ACC112 (cell line): ENCODE results near the gene VEZF1.
A peak's percentile ranks its signal among the peaks of the same experiment; 100 is the strongest.

Experiments used
- H2AFZ ChIP-seq: fragments of 200-600 bp; sonication (generic); one replicate; pipeline ENCODE4 v1.6.0; 2017; ENCODE audit warnings: antibody characterized with exemption, low read length; ENCODE audit not compliant: unreplicated experiment
- H3K27ac ChIP-seq: fragments of 200-600 bp; sonication (generic); 2 replicates; pipeline ENCODE4 v1.5.1; 2014; ENCODE audit warnings: low read depth, mild to moderate bottlenecking, antibody characterized with exemption, low read length, moderate library complexity
- H3K27me3 ChIP-seq: fragments of 200-600 bp; sonication (generic); 2 replicates; pipeline ENCODE4 v1.6.1; 2014; ENCODE audit warnings: mild to moderate bottlenecking, antibody characterized with exemption, low read length, moderate library complexity, mixed read lengths; ENCODE audit not compliant: insufficient read depth
- H3K36me3 ChIP-seq: fragments of 200-600 bp; sonication (generic); 2 replicates; pipeline ENCODE4 v1.6.1; 2016; ENCODE audit warnings: mild to moderate bottlenecking, antibody characterized with exemption, low read length, moderate library complexity, mixed read lengths; ENCODE audit not compliant: insufficient read depth
- H3K4me1 ChIP-seq: fragments of 200-600 bp; sonication (generic); one replicate; pipeline ENCODE4 v1.6.1; 2016; ENCODE audit warnings: low read length, mixed read lengths; ENCODE audit not compliant: insufficient read depth, unreplicated experiment, control insufficient read depth
- H3K4me3 ChIP-seq: fragments of 200-600 bp; sonication (generic); 2 replicates; pipeline ENCODE4 v1.5.1; 2014; ENCODE audit warnings: mild to moderate bottlenecking, low read depth, low read length
- H3K79me2 ChIP-seq: fragments of 200-600 bp; sonication (generic); one replicate; pipeline ENCODE4 v1.6.0; 2016; ENCODE audit warnings: low read length; ENCODE audit not compliant: control insufficient read depth, unreplicated experiment, insufficient read depth

The VEZF1 gene

DNA sequence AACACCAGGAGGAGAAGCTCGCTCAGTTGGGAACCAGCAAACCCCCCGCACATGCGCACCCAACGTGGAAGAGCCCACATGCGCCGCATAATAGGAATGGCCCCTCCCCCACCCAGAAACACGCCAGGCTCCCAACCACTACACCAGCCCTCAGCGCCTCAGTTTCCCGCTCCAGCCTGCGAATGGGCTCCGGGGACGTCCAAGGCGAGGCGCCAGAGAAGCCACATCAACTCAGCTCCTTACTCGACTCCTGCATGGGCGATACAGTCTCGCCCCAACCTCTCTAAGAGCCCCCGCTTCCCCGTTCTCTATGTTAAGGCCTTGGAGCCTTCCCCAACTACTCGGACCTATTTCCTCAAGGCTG is 18.5 kb upstream of the VEZF1 start:
- H3K4me1 ChIP-seq, result peaks cover 35% of the 10 kb centered on the region
- H3K36me3 ChIP-seq, result peaks cover 45% of the 10 kb centered on the region
- peak overlapping the region; percentile 16 for H2AFZ ChIP-seq
- peak overlapping the region; percentile 89 for H3K4me3 ChIP-seq
- peaks cover 59% of the 10 kb centered on the region for H3K79me2 ChIP-seq
- H3K27ac ChIP-seq, result peak overlapping the region; percentile 90
- H3K27me3 ChIP-seq, result no peaks in the 10 kb centered on the region

DNA sequence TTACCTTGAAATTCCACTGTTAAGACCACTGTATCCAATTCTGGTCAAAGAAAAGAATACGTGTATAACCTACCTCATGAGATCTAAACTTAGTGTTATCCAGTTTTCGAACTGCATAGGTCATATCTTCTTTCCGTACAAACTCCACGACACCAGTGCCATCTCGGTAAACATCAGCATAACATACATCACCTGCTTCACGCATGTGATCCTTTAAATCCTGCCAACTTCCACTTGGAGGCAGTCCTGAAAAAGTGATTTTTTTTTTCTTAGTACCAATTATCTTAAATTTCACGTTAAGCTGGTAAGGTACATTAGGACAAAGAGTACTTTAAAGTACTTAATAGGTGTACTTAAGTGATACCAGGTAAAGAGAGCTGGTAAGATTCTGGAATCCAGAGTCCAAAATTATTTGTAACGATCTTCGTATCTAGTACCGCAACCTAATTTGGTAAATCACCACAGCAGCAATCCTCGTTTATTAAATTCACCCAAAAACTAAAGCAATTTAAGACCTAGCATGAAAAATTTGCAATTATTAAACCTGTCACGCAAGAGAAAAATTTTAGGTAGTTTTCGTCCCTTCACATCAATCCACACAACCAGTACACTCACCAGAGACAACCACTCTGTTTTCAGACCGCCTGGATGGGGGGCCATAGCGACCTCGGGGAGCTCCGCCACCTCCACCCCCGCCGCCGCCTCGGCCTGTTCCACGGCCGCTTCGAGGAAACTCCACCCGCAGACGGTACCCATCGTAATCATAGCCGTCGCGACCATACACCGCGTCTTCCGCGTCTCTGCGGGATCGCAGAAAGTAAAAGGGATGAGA is 17.9 kb upstream of the VEZF1 start:
- Histone ChIP-seq H3K79me2 (peaks cover 60% of the 10 kb centered on the region), H3K27me3 (no peaks in the 10 kb centered on the region), H3K27ac (peak overlapping the region; percentile 90), H3K4me1 (peaks cover 40% of the 10 kb centered on the region), H3K4me3 (peak overlapping the region; percentile 89), H3K36me3 (peaks cover 51% of the 10 kb centered on the region), H2AFZ (no peak overlapping the region)

DNA sequence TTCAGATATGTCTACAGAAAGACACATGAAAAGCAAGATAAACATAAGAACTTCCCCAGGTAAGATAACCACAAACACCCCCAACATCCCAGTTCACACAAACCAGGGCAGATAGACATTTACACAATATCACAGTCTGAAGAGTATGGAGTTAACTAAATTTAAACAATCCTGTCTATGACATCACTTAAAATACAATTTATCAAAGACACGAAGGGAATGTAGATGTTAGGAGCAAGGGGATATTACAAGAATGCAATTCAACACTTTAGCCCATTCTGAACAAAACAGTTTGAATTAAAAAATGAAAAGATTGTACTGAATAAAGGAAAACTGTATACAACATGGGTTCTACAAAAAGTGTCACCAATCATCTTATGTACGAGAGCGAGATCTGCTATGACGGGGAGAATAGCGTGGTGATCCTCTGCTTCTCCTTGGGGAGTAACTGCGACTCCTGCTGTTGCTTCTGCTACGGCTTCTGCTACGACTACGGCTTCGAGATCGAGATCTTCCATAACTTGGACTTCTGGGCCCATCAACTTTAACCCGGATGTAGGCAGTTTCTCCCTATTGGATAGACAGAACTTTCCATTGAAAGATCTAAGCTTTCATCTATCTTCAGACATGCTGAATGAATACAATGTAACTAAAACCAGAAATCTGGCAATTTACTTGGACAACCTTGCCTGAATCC is 17.1 kb upstream of the VEZF1 start:
- Histone ChIP-seq H3K36me3 (peaks cover 55% of the 10 kb centered on the region), H3K79me2 (peaks cover 60% of the 10 kb centered on the region)

DNA sequence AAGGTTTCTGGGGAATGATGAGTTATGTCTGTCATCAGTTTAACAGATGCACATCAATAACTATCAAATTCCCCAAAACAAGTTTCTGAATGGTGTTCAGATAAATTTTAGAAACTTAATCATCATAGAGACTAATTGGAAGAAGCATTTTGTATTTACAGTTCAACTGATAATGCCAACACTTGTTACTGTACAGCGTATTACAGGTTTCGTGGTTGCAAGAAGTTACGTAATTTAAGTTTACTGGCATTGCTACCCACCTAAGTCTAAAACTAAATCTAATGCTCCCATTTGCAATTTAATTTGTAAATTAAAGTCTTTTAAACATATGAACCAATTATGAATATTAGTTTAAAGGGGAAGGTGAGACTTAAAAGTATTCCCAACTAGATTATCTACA is 16.0 kb upstream of the VEZF1 start:
- H3K79me2 ChIP-seq, result peaks cover 60% of the 10 kb centered on the region
- H3K36me3 ChIP-seq, result peaks cover 62% of the 10 kb centered on the region
- no peaks in the 10 kb centered on the region for H3K27me3 ChIP-seq
- H3K27ac ChIP-seq, result no peak overlapping the region
- peak overlapping the region; percentile 89 for H3K4me3 ChIP-seq
- peaks cover 47% of the 10 kb centered on the region for H3K4me1 ChIP-seq
- H2AFZ ChIP-seq, result no peak overlapping the region

More for the DNA sequence above, 17.1 kb upstream of the VEZF1 start:
- H3K27ac ChIP-seq, result no peak overlapping the region
- no peaks in the 10 kb centered on the region for H3K27me3 ChIP-seq
- no peak overlapping the region for H2AFZ ChIP-seq
- H3K4me1 ChIP-seq, result peaks cover 47% of the 10 kb centered on the region
- peak overlapping the region; percentile 89 for H3K4me3 ChIP-seq

DNA sequence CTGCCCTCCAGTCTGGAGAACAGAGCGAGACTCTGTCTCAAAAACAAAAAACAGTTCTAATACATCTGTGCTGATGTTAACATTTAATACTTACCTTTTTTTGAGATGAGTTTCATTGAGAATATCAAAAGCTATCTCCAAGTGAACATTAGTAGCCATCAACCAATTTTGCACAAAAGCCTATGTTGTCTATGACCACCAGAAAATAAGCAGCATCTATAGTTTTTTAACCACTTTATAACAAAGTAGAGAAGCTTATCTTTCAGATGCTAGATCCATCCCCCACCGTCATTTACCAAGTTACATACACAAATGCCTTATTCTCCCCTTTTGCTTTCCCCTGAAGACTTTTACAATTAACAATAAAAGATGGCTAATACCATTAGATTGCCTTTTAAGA is 14.9 kb upstream of the VEZF1 start:
- H3K4me1 ChIP-seq, result peaks cover 47% of the 10 kb centered on the region
- peak overlapping the region; percentile 89 for H3K4me3 ChIP-seq
- H3K27me3 ChIP-seq, result no peaks in the 10 kb centered on the region
- H3K79me2 ChIP-seq, result peaks cover 66% of the 10 kb centered on the region
- no peak overlapping the region for H2AFZ ChIP-seq
- peaks cover 69% of the 10 kb centered on the region for H3K36me3 ChIP-seq
- no peak overlapping the region for H3K27ac ChIP-seq

DNA sequence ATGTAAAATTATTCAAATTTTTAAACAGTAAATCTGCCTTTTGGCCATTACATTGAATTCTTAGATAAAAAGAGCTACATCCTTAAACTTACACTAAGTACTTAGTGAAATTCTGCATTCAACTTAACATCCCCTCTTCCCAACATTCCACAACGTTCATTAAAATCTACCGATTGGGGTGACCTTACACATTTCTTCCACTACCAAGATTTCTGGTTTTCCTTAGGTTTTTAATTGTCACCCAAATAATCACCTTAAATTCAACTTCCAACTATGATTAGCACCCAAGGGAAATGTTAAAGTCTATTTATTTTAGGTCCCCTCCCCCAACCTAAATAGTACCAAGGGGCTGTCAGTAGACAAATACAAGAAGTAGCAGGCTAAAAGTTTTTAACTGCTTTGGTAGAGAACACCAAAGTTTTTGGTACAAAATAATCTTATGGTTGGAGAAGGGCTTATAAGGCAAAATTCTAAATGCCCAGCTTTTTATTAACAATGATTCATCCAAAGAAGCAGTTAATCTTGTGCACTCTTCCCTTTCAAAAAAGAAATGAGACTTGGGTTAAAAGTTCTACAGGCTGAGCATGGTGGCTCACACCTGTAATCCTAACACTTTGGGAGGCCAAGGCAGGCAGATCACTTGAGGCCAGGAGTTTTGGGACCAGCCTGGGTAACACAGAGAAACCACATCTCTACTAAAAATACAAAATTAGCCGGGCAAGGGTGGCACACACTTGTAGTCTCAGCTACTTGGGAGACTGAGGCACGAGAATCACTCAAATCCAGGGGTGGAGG is 14.3 kb upstream of the VEZF1 start:
- peaks cover 73% of the 10 kb centered on the region for H3K36me3 ChIP-seq
- H3K27me3 ChIP-seq, result no peaks in the 10 kb centered on the region
- H3K4me3 ChIP-seq, result peak overlapping the region; percentile 89
- H2AFZ ChIP-seq, result no peak overlapping the region
- peak overlapping the region; percentile 14; the same call in 1 of the 2 replicates for H3K27ac ChIP-seq
- peaks cover 47% of the 10 kb centered on the region for H3K4me1 ChIP-seq
- H3K79me2 ChIP-seq, result peaks cover 65% of the 10 kb centered on the region

DNA sequence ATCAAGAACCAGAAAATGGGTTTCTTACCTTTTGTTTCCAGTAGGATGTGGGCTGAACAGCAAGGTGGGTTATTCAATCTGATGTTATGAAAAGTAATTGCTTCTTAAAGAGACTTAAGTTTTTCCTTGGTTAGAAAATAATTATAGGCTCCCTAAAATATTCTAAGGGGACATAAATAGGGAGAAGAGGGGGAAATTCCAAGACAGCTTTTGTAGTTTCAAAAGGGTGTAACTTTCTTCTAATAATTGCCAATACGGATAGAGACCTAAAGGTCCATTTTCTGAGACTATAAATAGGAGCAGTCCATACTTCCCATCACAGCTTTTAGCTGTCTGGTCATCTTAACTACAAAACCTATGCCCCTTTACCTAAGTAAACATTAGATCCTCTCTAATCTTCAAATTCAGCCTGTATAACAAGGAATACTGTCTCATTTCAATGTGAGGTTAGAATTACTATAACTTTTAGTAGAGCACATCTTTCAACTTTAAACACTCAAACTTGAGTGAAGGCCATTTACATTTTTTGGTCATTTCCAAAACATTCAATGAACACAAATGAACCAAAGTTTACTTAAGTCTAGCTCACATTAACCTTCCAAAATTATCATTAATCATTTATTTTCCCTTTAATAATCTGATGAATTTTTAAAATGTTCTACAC is 13.5 kb upstream of the VEZF1 start:
- peaks cover 47% of the 10 kb centered on the region for H3K4me1 ChIP-seq
- peaks cover 60% of the 10 kb centered on the region for H3K79me2 ChIP-seq
- H3K27me3 ChIP-seq, result no peaks in the 10 kb centered on the region
- H3K4me3 ChIP-seq, result no peak overlapping the region; the same call in 1 of the 2 replicates
- peaks cover 75% of the 10 kb centered on the region for H3K36me3 ChIP-seq
- H2AFZ ChIP-seq, result no peak overlapping the region
- peak overlapping the region; percentile 14; the same call in 1 of the 2 replicates for H3K27ac ChIP-seq

DNA sequence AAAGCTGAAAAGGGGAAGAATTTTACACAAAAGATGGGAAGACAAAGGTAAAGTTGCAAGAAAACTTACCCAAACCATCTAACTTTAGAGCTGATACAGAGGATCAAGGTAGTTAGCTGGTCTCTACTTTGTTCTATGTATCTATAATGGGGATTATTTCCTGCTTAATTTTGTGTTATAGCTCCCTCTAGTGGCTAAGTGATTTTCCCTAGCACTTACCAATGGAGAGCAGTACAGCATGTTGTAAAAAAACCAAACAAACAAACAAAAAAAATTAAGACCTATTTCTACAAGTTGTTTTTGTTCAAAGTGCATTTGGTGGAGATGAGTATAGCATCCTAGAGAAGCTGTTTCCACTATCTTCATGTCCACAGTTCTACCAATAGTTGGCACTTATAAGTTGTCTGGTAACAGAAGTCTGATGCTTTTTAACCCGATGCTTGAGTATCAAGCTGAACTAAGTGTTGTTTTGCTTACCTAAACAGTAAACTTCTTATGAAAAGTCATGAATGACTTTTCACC is 11.5 kb upstream of the VEZF1 start:
- Histone ChIP-seq H3K4me1 (peaks cover 42% of the 10 kb centered on the region), H3K27ac (no peak overlapping the region), H3K27me3 (no peaks in the 10 kb centered on the region), H3K4me3 (no peak overlapping the region), H2AFZ (no peak overlapping the region), H3K36me3 (peaks cover 59% of the 10 kb centered on the region), H3K79me2 (peaks cover 40% of the 10 kb centered on the region)

DNA sequence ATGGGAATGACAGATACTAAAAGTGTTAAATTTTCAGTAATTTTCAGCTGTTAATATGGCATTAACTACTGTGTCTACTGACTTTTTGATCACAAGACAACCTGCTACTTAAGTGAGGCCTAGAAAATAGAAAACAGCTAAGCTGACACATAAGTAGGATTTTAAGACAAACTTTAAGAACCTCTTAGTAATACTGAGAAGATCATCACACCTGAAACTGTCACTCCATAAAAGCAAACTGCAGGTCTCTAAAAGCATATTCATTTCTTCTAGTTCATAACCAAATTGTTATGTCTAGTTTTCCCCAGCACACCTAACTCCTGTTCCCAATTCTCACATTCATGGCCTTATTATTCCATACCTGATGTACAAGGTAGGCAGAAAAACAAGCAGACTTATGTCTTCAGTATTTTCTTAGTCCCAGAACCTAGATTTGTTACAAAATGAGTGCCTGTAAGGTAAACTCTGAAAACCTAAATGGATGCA is 11.0 kb upstream of the VEZF1 start:
- Histone ChIP-seq H3K79me2 (peaks cover 35% of the 10 kb centered on the region), H2AFZ (no peak overlapping the region), H3K27me3 (no peaks in the 10 kb centered on the region), H3K36me3 (peaks cover 54% of the 10 kb centered on the region), H3K4me1 (peaks cover 37% of the 10 kb centered on the region), H3K4me3 (no peak overlapping the region), H3K27ac (no peak overlapping the region)
